ENCODE measurements around the gene MYO7A. TPM values are rescaled to one million over a fixed set of nuclear protein-coding genes. Genes with fewer than 3 reads are reported as not detected.

MYO7A gene
- total and polyA plus RNA-seq, 2 of the 8 experiments (the other 6 are each of a cell fraction or from before 2014, with no cell fraction given): 1.5 to 1.9 TPM

DNA sequence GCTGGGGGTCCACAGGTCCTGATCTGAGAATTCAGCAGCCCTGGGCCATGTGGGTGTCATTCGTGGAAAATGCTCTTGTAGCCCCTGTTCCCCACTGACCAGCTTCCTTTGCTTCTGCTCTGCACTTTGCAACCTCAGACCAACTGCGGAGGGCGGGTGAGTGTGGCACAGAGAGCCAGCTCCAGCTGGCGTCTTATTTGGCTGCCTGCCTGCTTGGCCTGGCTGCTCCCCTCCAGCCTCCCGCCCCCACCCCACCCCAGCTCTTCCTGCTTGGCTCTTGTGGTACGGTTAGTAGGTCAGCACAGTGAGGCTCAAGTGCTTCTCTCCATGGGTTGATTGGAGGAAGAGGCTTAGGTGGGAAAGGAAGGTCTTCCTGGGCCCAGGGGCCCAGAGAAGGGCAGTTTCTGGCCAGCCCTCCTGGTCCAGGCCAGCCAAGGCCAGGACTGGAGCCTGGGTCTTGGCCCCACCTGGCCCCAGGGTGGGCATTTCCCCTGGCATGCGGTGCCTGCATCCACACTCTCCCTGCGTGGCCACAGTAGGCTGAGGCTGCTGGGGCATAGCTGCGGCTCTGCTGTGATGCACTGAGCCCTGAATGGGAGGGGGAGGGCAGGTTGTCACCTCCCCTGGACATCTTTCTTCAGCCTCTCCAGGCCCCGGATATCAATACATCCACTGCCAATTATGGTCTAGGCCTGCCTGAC lies 26.5 kb downstream of the MYO7A start (continued):
- TF ChIP-seq CHD7 (IDR thresholded peaks at IDR 0.05; ENCODE audit: insufficient replicate concordance, low read length) (no peak), POU5F1 (IDR thresholded peaks at IDR 0.05; ENCODE audit: low read depth, low read length) (no peak), EGR1 (IDR thresholded peaks at IDR 0.05; ENCODE audit: borderline replicate concordance, low read depth, low read length) (no peak), YY1 (IDR thresholded peaks at IDR 0.05; ENCODE audit: low read depth, low read length) (no peak), MAFK (IDR thresholded peaks at IDR 0.05; ENCODE audit: low read depth, low read length) (no peak), POLR2A (IDR thresholded peaks at IDR 0.05; ENCODE audit: control extremely low read depth in 1 of 2, low read depth in 2 of 2, low read length in 2 of 2) (no peak), TBP (IDR thresholded peaks at IDR 0.05; ENCODE audit: low read depth, low read length) (no peak), SIX5 (IDR thresholded peaks at IDR 0.05; ENCODE audit: low read depth, low read length) (no peak), HDAC2 (IDR thresholded peaks at IDR 0.05; ENCODE audit: borderline replicate concordance in 1 of 2, low read depth in 2 of 2, low read length in 2 of 2) (no peak)
